Stimulated activated CD4-positive, alpha-beta T cell treated with anti-CD3 and anti-CD28 coated beads, Interleukin-4, amount 100 ng/mL, for 48 hours (primary cell): Measurements from ENCODE around the gene TFB1M.
"Not testable (repeated sequence)": the region's sequence is repeated elsewhere in the genome, so short reads cannot be mapped to it uniquely, and the experiment has no call there.

ENCODE experiments used
- DNase-seq, 2 donors: peaks; one replicate each; pipeline ENCODE4 v3.0.0-alpha.2; 2020; ENCODE audit warnings: low read depth in 2 of 2

Gene TFB1M

DNA sequence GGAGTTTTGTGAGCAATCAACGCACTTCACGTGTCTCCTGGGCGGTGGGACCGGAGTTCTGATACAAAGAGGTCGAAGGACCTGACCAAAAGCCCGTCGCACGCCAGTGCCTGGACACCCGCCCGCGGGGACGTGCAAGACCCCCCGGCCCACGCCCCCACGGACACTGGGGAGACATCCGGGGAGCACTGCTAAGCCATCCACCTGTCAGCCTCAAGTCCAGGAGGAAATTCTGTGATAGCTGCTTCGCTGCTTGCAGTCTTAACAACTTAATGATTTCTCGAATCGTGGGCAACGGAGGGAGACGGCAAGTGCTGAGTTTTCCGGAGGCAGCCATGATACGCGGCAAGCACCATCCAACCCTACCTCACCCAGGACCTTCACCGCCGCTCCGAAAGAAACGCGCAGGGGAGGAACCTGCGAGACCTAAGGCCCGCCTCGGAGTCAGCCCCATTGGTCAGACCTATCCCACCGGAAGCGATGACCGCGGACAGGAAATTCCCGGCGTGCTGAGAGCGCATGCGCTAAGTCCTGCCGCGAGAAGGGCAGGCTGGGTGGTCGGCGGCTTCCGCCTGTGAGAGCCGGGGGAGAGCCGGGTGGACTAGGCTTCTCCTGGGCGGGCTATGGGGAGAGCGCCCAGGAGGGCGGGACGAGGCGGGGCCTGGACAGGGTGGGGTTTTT is at the start of gene TFB1M:
Gene TFB1M, minus strand, starts transcription at position 393 of the 681 bp plus-strand sequence. Its CDS starts 56 bp downstream, at position 337.
- peak; percentile 95 to 97 for DNase-seq

GRCh38 chr6:155364021-155364420 is 49.7 kb upstream of the TFB1M start:
- not testable (repeated sequence) for DNase-seq

DNA sequence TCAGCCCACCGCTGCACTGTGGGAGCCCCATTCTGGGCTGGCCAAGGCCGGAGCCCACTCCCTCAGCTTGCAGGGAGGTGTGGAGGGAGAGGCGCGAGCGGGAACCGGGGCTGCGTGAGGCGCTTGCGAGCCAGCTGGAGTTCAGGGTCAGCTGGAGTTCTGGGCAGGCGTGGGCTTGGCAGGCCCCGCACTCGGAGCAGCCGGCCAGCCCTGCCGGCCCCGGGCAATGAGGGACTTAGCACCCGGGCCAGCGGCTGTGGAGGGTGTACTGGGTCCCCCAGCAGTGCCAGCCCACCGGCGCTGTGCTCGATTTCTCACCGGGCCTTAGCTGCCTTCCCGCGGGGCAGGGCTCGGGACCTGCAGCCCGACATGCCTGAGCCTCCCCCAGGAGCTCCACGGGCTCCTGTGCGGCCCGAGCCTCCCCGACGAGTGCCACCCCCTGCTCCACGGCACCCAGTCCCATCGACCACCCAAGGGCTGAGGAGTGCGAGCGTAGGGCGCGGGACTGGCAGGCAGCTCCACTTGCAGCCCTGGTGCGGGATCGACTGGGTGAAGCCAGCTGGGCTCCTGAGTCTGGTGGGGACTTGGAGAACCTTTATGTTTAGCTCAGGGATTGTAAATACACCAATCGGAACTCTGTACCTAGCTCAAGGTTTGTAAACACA is 48.8 kb upstream of the TFB1M start:
- DNase-seq = not testable (repeated sequence)

GRCh38 chr6:155354167-155354566 is 39.9 kb upstream of the TFB1M start:
- no peak for DNase-seq

- no peak for DNase-seq
Observed at GRCh38 chr6:155352811-155353210, 38.5 kb upstream of the TFB1M start.

- DNase-seq = no peak
Observed at GRCh38 chr6:155352130-155352420, 37.8 kb upstream of the TFB1M start.

GRCh38 chr6:155351273-155352129 is 37.2 kb upstream of the TFB1M start:
- no peak for DNase-seq

DNA sequence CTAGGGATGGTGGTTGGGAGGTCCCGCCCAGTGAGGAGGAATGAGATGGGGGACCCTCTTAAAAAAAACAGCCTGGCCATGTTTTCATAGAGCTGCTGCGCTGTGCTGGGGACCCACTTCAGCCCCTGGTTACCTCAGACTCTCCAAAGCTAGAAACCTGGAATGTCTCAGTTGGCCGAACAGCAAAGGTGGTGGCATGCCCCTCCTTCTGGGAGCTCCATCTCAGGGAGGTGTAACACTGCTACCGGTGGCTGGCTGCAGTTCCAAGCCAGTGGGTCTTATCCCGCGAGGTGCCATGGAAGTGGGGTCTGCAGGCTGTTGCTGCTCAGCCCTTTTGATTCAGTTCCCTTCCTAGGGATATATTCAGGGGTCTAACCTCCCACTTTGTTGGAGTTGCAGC is 35.7 kb upstream of the TFB1M start:
- DNase-seq = no peak

GRCh38 chr6:155349129-155349528 is 34.8 kb upstream of the TFB1M start:
- no peak for DNase-seq

DNA sequence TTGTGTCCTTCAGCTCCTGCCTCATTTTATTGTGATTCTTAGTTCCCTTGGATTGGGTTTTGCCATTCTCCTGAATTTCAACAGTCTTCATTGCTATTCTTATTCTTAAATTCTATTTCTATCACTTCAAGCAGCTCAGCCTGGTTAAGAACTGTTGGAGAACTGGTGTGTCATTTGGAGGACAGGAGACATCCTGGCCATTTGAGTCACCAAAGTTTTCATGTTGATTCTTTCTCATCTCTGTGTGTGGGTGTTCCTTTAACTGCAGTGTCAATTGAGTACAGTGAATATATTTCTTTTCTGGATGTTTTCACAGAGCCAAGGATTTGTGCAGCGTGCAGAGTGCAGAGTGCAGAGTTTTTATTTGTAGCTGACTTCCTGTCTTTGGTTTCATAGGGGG is 33.5 kb upstream of the TFB1M start:
- DNase-seq = no peak

GRCh38 chr6:155346957-155347356 is 32.7 kb upstream of the TFB1M start:
- no peak for DNase-seq

GRCh38 chr6:155344341-155345006 is 30.2 kb upstream of the TFB1M start:
- DNase-seq = no peak

DNA sequence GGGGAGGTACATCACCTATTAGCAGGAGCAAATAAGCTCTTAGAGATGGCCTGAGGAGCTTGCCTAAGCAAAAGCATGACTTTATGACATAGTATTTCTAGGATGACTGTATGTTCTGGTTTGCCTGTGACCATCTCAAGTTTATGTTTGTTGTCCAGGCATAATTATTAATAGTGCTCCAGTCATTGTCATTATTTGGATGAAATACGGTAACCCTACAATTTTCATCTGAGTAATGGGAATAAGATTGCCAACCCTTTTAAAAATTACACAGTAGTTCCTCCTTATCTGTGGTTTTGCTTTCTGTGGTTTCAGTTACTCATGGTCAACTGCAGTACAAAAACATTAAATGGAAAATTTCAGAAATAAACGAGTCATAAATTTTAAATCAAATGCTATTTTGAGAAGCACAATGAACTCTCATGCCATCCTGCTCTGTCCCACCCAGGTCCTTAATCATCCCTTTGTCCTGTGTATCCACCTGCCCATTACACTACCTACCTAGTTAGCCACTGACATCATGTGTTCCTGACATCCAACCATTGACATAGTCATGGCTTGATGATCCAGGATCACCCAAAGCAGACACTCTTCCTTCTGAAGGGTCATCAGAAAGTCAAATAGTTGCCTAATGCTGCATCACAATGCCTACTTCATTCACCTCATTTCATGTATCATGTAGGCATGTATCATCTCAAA is 27.0 kb upstream of the TFB1M start:
- no peak for DNase-seq

DNA sequence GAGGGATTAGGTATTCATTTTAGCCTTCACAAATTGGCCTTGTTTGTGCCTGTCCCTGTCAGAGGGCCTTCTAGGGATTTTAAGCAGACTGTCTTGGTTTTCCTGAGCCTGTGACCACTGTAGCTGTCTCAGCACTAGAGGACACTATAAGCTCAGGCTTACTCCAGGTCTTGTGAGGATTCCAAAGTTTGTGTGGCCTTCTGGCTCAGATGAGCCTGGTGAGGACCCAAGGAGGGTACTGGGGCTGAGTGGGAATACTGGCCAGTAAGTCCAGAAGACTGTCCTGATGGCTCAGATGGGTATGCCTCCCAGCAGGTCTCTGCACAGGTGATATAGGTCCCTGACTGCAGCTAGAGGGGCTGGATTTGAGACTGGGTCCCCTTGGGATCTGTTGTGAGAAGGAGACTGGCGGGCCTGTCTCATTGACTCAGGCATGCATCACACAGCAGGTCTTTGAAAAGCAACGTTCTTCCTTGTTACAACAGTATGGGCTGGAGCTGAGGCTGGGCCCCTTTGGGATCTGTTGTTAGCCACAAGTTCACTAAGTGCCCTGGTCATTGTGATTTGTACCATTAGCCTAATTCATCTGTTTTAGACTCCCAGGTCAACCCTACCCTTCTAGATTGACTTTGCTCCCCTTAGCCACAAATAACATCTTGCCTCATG is 26.3 kb upstream of the TFB1M start:
- no peak for DNase-seq

DNA sequence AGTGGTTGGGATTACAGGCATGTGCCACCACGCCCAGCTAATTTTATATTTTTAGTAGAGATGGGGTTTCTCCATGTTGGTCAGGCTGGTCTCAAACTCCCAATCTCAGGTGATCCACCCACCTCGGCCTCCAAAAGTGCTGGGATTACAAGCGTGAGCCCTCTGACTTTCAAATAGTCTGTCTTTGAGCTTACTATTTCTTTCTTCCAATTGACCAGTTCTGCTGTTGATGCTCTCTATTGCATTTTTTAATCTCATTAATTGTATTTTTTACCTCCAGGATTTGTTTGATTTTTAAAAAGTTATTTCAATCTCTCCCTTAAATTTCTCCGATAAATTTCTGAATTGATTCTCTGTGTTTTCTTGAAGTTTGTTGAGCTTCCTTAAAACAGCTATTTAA is 25.6 kb upstream of the TFB1M start:
- DNase-seq = not testable (repeated sequence)

- not testable (repeated sequence) for DNase-seq
Observed at GRCh38 chr6:155338237-155338636, 24.0 kb upstream of the TFB1M start.

- DNase-seq = no peak
Observed at GRCh38 chr6:155335265-155335664, 21.0 kb upstream of the TFB1M start.

DNA sequence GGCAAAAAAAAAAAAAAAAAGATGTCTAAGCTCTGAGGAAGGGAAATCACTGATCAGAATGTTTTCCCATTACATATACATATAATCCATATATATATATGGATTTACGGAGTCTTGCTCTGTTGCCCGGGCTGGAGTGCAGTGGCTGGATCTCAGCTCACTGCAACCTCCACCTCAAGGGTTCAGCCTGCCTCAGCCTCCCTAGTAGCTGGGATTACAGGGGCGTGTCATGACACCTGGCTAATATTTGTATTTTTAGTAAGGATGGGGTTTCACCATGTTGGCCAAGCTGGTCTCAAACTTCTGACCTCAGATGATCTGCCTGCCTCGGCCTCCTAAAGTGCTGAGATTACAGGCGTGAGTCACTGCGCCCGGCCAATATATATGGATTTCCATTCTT is 19.8 kb upstream of the TFB1M start:
- not testable (repeated sequence) for DNase-seq

DNA sequence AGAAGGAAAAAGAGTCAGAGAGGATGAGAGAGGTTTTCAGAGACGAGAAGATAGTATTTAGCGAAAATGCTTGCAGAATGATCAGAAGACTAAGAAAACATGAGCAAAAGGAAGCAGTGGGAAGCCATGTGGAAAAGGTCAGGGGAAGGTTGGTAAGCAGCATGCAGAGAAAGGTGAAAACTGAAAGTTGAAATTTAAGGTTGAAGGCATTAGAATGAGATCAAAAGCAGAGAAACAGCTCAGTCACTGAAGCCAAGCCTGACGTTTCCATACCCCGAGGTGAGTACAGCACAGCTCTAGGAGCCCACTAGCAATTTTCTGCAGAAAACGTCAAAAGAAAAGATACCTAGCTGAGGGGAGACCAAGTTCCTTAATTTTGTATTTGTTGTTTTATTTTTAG is 19.1 kb upstream of the TFB1M start:
- DNase-seq = no peak

DNA sequence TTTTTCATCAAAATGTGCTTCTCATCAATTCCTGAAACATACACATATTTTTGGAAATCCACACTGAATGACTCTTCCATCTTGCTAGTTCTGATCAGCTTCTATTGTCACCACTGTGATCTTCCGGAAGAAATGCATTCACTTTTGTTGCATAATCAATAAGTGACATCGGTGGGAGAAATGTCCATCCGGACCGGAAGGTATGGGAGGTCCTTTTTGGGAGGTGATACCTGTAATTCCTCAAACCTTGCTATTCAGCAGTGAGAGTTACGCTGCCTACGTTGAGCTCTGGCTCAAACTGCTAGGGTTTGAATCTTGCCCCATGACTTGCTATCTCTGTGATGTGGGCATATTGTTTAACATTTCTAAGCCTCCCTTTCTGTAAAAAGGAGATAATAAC is 16.6 kb upstream of the TFB1M start:
- no peak for DNase-seq

DNA sequence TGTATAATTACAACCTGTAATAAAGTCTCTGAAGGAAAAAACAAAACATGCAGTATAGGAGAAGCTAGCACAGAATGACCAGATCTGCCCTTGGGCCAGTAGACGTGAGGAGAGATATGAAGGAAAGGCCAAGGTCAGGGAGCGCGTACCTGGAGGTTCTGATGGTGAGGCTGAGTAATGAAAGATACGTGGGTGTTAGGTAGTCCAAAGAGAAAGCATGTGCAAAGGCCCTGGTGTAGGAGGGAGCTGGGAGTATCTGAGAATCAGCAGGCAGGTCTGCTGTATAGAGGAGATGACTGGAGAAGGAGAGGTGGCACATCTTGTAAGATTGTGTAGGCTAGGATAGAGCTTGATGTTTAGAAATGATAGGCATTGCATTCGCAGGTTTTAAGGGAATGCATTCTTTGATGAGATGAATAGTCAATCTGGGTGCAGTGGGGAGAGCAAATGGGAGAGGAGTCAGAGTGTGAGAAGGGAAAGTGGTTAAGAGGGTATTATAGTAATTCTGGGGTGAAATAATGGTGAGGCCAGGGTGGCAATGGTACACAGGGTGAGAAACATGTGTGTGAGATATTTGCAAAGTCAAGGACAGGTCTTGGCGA is 15.9 kb upstream of the TFB1M start:
- DNase-seq = no peak
